NCI-H748 (cell line): ENCODE results near the gene MDN1.
"Not testable (repeated sequence)": the region's sequence is repeated elsewhere in the genome, so short reads cannot be mapped to it uniquely, and the experiment has no call there.

Source experiments
- DNase-seq: peaks from one replicate; lab custom pipeline; 2025; ENCODE audit not compliant: unreplicated experiment; lab: John Stamatoyannopoulos, UW

The MDN1 gene

DNA sequence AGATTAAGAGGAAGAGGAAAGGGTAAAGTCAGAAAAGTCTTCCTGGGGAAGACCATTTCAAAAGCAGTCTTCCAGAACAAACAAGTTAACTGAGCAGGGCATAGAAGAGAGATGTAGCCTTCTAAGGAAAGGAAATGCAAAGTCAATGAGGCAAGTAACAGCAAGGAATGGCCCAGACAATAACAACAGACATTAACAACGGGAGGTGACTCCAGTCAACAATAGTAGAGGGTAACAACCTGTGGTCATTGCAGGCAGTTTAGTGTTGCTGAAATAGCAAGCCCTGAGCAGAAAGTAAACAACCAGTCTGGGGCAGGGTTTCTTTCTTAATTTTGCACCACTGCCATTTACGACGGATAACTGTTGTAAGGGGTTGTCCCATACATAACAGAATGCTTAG is 2.1 kb downstream of the MDN1 start:
- no peak for DNase-seq

DNA sequence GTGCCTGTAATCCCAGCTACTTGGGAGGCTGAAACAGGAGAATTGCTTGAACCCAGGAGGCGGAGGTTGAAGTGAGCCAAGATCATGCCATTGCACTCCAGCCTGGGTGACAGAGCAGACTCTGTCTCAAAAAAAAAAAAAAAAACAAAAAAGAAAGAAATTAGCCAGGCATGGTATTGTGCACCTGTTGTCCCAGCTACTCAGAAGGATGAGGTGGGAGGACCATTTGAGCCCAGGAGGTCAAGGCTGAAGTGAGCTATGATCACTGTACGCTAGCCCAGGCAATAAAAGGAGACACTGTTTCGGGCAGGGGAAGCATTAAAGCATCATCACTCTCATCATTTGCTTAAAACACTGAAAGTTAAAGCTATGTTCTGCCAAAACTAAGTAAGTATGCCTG is 6.2 kb downstream of the MDN1 start:
- not testable (repeated sequence) for DNase-seq

DNA sequence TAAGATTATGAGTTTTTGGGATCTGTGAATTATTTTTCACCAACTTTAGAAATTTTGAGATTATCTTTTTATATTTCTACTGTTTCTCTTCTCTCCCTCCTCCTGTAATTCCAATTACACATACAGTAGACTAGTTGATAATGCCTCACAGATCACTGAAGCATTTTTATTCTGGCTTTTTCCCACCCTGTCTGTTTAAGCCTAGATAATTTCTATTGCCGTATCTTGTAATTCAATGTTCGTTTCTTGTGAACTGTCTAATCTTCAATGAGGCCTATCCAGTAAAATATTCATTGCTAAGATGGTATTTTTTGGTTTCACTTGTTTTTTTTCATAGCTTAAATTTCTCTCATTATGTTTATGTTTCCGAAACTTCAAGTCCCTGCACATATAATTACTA is 12.0 kb downstream of the MDN1 start:
- DNase-seq: no peak

DNA sequence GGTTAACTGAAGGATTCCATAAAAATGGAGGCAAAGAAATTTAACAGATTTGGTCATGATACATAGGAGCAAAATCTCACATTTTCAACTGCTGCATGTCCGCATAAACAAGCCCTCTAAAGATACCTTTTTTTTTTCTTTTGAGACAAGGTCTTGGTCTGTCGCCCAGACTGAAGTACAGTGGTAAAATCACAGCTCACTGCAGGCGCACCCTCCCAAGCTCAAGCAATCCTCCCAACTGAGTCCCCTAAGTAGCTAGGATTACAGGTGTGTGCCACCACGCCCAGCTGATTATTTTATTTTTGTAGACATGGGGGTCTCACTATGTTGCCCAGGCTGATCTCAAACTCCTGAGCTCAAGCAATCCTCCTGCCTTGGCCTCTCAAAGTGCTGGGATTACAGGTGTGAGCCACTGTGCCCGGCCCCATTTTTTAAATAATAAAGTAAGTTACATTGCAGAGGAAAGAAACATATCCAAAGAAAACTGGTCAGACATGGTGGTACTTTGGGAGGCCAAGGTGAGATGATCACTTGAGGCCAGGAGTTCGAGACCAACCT is 13.7 kb downstream of the MDN1 start:
- DNase-seq: no peak

DNA sequence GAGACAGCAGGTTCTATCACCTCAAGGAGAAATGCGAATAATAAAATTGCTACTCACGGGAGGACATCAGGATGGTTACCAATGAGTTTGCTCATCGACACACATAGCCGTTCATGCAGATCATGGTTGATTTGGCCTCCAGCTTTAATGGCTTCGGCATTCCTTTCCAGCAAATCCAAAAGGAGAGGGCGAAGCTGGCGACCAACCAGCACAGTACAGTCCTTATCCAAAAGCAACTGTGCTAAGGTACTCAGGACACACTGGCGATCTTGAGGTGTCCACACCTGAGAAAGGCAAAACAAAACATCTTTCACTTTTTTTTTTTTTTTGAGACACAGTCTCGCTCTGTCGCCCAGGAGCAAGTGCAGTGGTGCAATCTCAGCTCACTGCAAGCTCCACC is 16.3 kb downstream of the MDN1 start:
- DNase-seq: no peak

DNA sequence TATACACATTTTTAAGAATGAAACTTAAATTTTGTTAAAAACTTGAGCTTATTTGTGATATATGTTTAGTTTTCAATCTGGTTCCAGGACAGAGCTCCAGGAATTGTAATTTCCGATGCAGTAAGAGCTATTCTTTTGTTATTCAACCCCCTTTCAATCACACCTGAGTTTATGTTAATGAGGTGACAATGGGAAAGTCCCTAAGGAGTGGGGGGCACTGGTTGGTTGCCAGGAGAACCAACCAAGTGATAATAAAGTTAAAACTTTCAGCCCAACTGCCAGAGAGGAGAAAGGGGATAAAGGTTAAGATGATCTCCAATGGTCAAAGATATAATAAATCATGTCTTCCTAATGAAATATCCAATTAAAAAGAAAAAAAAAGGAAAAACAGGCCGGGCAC is 19.8 kb downstream of the MDN1 start:
- DNase-seq: no peak

DNA sequence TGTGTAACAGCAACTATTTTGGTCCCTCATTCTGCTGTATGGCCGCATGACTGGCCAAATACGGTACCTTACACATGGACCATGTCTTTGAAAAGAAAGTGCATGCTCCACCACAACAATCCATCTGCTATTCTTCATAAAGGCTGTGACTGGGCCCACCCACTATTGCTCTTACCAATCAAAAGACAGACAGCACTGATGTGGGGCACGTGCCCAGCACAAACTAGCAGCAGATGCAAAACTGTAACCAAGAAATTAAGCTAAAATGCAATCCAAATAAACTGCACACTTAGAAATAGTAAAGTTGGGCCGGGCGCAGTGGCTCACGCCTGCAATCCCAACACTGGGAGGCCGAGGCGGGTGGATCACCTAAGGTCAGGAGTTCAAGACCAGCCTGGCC is 20.5 kb downstream of the MDN1 start:
- no peak for DNase-seq

DNA sequence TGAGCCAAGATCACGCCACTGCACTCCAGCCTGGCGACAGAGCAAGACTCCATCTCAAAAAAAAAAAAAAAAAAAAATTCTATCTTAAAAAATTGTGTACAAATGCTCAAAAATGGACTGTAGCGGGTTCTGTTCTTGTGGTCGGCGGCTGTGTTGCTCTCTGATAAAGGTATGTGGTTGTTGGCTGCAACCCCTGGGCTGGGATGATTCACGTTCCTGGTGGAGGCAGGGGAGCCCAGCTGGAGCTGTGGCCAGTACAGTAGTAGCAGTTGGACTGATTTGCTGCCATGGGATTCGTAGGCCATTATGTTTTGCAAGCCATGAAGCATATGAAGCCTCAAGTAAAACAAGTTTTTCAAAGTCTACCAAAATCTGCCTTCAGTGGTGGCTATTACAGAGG is 22.3 kb downstream of the MDN1 start:
- no peak for DNase-seq

DNA sequence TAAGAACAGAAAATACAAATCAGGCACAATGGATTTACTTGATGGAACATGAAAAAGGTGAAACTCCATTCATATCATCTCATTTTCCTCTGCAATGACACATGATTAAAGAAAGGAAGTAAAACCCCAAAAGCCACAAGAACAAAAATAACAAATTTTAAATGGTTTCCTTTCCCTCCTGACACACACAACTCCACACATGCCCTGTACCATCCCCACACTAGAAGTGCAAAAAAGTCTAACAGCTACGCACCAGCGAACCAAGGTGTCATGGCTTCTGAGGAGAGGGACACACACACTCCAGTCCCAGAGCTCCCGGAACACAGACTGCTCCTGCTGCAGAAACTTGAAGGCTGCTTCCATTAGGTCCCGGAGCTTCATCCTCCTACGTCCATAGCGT is 25.3 kb downstream of the MDN1 start:
- no peak for DNase-seq

DNA sequence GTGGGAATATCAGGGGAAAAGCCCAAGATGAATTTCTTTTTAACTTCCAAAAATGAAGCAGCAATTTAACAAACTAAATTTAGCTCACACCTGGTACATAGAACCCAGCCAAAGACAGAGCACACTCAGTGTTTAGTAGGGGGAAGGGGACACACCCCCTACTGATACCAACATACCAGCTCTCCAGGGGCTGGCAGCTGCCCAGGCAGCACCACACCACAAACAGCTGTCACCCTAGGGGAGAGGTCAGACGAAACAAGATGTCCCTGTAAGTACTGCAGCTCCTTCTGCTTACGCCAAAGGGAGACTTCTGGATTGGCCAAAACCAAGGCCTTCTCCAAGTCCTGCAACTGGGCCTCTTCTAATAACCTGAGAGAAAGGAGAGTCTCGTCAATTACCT is 26.0 kb downstream of the MDN1 start:
- no peak for DNase-seq

DNA sequence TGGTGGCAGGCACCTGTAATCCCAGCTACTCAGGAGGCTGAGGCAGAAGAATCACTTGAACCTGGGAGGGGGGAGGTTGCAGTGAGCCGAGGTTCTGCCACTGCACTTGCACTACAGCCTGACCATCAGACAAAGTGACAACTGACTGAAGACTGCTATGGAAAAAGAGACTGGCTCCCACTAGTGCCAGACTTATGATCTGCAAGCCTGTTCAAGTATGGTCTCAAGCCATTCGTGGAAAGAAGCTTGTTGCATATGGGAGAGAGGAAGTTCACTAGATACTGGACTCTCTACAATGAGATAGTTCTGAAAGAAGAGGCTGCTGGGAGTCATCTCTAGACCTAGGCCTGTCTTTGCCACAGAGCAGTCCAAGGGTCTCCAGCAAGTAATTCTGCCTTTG is 26.7 kb downstream of the MDN1 start:
- DNase-seq: peak; percentile 36

DNA sequence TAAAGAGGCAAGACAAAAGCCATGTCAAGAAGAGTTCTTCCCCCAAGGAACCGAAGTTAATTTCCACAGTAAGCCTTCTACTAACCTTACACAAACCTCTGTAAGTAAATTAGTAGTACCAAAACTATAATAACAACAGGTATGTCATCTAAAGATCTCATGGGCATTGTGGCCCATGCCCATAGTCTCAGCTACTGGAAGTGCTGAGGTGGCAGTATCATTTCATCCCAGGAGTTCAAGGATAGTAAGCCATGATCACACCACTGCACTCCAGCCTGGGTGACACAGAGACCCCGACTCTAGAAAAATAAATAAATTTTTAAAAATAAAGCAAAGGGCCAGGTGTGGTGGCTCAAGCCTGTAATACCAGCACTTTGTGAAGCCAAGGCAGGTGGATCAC is 29.2 kb downstream of the MDN1 start:
- no peak for DNase-seq

DNA sequence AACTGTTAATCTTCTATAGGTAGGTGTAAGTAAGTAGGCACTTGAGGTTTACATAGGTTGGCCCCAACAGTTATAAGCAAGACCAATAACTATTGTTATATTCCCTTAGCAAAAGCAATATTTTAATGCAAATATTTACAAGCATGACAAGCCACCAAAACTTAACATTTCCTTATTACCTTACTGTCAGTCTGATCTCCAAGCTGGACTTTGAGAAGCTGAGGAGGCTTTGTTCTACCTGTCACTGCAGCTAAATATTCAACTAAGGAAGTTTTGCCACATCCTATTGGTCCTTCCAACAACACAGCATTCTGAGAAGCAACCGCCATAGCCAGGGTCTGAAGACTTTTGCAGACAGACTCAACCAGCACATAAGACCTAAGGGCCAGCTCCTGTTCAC is 29.6 kb downstream of the MDN1 start:
- no peak for DNase-seq

DNA sequence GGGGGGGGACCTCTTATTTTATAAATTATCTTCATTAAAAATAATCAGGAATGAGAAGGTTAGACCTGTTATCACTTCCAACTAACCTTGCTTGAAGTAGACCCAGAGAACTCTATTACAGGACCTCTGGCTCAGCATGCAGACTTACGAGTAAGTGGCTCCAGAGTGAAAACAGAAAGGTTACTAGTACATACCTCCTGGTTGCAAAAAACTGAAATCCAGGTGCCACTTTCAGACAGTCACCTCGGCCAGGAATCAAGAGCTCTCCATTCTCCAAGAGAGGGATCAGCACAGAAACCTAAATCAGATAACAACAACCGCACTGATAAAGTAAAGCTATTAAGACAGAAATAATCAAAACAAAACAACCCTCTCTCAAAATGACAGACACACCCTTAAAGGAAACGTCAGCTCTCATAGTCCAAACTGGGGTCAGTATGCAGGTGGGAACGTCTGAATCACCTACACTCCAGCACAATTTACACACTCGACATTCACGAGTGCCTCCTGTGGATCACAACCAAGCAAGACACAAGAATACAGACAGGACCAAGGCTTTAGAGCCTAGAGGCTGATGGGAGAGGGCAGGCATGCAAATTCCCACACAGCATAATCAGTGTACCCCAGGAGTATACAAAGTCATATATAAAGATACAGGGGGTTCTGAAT is 31.8 kb downstream of the MDN1 start:
- DNase-seq: no peak

DNA sequence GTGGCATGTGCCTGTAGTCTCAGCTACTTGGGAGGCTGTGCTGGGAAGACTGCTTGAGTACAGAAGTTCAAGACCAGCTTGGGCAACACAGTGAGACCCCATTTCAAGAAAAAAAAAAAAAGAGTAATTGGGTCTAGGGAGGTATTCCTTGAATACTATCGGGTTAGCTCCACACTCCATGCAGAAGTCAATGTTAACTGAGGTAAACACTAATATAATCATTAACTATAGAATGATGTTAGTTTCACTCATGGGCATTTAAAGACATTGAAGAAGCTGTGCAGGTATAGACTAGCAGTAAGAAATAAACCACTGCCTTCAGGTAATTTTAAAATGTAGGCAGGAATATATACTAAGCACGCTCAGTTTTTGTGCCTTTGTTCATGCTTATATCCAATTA is 32.6 kb downstream of the MDN1 start:
- DNase-seq: no peak

DNA sequence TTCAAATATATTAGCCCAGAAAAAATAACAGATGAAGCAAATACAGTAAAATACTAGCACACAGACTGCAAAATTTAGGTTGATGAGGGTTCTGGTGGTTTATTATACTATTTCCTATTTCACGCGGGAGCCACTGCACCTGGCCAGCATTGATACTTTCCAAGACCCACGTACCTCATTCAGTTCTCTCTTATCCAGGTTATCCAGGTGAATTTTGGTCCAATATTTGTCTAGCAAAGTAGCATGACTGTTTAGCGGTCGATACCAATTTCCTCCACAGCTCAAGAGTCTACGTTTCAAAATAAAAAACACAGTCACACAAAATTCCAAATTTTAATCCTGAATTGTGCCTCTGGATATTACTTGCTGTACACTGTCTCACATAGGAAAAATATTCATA is 34.8 kb downstream of the MDN1 start:
- no peak for DNase-seq

DNA sequence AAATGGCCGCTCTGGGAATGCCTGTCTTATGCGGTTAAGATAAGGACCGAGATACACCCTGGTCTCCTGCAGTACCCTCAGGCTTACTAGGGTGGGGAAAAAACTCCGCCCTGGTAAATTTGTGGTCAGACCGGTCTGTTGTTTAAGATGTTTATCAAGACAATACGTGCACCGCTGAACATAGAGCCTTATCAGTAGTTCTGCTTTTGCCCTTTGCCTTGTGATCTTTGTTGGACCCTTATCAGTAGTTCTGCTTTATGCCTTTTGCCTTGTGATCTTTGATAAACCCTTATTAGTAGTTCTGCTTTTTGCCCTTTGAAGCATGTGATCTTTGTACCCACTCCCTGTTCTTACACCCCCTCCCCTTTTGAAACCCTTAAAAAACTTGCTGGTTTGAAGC is 36.3 kb downstream of the MDN1 start:
- not testable (repeated sequence) for DNase-seq

DNA sequence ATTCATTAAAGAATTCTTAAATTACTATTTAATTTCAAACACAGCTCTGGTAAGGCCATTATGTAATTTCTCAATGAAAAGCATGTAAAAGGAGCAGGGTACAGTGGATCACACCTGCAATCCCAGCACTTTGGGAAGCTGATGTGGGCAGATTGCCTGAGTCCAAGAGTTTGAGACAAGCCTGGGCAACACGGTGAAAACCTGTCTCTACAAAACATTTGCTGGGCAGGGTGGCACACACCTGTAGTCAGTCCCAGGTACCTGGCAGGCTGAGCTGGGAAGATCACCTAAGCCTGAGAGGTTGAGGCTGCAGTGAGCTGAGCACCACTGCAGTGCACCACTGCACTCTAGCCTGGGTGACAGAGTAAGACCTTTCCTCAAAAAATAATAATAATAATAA is 37.4 kb downstream of the MDN1 start:
- no peak for DNase-seq

DNA sequence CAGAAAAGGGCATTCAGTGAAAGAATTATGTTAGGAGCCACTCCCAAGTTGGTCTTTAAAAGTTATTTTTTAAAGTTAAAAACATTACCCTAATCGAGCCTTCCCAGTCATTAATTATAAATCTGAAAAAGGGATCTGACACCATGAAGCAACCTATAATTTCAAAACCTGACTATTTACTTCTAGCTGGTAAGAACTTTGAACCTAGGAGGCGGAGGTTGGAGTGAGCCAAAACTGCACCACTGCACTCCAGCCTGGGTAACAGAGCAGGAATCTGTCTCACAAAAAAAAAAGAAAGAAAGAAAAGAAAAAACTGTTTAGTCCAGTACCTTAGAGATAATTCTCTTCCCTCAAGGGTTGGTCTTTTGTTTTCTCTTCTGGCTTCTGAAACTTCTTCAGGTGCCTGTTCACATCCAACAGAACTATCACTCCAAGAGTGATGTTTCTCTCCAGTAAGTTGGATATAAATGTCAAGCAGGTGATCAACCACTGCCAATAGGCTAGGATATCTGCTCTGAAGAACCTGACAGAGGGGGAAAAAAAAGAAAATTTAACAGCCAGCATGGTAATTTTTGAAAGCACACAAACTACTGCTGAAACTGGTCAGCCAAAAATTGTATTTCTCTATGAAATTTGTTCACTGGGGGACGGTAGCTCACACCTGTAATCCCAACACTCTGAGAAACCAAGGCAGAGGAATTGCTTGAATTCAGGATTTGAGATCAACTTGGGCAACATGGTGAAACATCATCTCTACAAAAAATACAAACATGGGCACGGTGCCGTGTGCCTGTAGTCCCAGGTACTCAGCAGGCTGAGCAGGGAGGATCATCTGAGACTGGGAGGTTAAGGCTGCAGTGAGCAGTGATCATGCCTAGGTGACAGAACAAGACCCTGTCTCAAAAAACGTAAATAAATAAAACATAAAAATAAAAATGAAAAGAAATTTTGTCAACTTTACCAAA is 38.2 kb downstream of the MDN1 start:
- DNase-seq: no peak

DNA sequence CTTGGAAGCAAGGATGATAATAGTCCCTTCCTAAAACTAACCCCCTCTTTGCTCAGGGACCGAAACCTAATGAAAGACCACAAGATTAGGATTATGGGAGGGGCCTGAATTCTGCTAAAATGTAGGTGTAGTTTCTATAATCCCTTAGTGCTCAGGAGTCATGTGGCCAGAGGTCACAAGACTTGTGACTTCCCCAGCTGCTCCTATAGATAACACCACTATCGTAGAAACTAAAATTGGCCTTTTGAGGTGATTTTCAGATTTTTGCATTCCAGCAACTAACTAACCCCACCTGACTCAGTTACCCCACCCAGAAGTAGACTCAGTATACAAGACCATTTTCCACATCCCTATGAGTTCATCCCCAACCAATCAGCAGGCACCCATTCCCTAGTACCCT is 42.1 kb downstream of the MDN1 start:
- no peak for DNase-seq

DNA sequence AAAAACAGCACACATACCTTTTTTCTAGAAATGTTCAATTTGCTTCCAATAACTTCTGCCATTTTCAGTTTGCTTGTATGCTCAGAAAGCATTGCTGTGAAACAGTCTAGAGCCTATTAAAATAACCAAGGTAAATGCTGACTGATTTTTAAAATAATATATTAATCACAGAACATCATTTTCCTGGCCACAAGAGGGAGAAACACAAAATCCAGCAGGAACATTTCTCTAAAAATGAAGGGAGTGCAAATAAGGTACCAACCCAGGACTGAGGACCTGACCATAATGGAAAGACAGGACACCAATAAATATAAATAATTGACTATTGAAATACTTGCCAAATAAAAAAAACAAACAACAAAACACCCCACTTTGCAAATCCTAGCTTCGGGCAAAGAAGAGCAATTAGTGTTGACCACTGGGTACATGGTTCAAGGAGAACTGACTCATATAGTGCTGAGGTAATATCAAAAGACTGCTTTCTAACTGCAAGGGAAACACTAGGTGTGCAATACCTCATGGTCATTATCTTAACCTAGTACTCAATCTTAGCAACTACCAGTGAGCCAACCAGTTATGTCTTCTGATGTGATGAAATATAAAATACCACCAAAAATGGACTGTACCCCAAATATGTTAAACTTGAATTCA is 42.9 kb downstream of the MDN1 start:
- DNase-seq: no peak

DNA sequence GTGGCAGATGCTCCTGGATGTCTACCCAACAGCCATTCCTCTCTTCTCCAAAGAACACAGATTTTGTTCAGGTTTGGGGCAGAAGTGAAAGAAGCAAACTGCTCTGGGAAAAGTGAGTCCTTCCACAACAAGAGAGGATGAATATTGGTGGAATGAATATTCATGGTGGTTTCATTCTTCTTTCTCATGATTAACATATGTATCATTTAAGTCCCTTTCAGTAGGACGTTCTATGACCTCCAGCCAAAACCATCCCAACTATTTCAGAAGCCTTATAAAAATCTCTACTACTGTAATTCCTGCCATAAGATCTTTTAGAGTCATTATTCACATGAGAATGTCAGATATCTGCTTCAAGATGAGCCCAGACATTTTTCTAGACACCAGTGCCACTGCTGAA is 44.4 kb downstream of the MDN1 start:
- no peak for DNase-seq
